NCI-H2107 treated with DMSO at 0.1 percent for 48 hours (cell line): ENCODE data around the gene RPAP3.
"Not testable (repeated sequence)": the region's sequence is repeated elsewhere in the genome, so short reads cannot be mapped to it uniquely, and the experiment has no call there.

Source experiments
- DNase-seq: peaks from one replicate; lab custom pipeline; 2025; ENCODE audit not compliant: unreplicated experiment; lab: John Stamatoyannopoulos, UW

The RPAP3 gene

DNA sequence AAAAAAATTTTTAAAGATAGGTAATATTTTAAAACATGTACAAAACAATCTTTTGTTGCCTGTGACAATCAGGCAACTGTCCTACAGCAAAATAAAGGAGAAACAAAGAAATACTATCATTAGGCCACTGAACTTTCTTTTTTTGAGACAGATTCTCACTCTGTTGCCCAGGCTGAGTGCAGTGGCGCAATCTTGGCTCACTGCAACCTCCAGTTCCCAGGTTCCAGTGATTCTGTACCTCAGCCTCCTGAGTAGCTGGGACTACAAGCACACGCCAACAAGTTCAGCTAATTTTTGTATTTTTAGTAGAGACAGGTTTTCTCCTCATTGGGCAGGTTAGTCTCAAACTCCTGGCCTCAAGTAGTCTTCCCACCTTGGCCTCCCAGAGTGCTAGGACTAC lies 16.6 kb downstream of the RPAP3 start:
- no peak for DNase-seq

DNA sequence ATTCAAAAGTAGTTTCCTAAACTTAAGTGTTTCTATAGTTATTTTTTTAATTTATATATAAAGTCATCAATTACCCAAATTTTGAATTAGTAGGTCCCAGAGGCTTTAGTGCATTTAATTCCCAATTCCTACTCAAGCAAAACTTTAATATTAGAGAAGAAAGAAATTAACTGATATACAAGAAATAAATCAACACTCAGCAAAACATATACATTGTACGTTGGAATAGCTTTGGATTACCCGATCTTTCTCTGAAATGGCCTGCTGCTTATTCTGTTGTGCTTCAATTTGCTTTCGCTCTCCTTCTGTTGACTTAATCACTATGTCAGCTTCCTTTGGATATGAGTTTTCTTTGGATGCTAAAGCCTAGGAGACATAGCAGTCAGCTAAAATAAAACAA lies 18.2 kb downstream of the RPAP3 start:
- DNase-seq = no peak

DNA sequence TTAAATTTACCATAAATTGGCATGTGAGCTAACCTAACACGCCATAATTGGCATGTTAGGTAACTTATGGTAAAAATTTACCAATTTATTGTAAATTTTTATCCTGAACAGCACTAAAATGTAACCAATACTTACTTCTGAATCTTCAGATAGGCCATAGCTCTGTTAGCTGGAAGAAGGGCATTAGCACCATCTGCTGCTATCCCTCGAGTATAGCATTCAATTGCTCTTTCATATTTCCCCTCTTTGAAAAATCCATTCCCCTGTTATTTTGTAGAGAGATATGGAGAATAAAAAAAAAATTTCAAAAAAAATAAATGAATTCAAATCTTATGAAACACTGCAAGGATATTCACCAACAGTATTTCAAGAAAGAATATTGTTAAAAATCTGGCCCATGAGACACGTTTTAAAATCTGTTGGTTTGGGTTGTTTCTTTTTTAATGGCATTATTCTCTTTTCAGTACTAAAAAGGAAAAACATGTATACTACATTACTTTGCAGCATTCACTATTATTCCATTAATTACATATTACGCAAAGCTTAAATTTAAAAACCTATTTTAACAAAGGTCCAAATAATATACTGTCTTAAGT lies 19.1 kb downstream of the RPAP3 start:
- DNase-seq = peak; percentile 8

DNA sequence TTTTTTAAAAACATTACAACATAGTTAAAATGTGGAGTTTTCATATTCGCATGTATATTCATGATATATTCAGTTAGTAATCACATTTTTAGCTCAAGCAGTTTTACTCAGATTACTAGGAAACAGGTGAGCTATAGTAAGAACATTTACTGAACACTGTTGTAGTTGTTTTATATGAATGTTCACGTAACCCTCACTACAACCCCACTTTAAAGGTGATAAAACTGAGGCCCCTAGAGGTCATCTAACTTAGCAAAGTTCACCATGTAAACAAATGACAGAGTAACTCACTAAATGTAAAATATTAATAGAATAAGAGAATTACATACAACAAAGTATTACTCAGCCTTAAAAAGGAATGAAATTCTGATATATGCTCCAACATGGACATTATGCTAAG lies 26.0 kb downstream of the RPAP3 start:
- DNase-seq = no peak

DNA sequence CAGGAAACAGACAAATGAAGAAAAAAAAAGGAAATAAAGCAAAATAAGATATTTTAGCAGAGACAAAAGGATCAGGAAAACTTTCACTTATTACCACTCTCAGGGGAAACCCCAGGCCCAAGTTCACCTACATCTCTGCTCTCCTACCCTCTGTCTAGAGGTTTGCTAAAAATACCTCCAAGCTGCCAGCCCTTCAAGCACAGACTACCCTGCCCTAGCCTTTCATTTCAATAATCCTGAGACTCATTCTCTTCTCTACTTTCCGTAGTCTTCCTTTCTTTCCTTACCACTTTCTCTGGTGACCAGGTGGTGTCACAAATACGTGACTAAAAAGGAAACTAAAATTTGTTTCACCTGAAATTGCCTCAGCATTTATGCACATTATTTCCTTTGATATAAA lies 33.8 kb downstream of the RPAP3 start:
- DNase-seq = no peak

DNA sequence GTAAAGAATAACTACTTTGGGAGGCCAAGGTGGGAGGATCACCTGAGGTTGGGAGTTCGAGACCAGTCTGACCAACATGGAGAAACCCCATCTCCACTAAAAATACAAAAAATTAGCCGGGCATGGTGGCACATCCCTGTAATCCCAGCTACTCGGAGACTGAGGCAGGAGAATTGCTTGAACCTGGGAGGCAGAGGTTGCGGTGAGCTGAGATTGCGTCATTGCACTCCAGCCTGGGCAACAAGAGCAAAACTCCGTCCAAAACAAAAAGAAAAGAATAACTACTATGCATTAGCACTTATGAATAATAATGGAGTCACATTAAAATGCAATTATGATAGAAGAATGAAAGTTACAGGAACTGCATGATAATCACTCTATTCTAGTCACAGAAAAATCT lies 37.9 kb downstream of the RPAP3 start:
- DNase-seq = not testable (repeated sequence)

DNA sequence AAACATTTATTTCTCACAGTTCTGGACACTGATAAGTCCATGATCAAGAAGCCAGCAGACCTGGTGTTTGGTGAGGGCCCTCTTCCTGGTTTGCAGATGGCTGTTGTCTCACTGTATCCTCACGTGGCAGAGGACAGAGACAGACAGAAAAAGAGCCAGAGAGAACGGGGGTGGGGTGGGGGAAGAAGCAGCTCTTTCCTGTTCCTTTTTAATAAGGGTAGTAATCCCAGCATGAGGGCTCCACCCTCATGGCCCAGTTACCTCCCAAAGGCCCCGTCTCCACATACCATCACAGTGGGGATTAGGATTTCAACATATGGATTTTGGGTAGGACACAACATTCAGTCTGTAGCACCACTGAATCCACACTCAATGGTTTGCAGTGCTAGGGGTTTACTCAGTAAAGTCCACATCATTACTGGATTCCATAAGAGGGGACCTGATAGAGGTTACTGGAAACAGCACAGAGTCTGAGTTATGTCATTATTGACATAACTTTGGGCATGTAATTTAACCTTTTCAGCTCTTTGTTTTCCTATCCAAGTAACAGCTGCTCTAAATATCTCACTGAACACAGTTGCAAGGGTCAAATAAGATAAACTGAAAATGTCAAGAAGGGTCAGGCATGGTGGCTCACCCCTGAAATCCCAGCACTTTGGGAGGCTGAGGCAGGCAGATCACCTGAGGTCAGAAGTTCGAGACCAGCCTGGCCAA lies 53.2 kb downstream of the RPAP3 start:
- DNase-seq = no peak

DNA sequence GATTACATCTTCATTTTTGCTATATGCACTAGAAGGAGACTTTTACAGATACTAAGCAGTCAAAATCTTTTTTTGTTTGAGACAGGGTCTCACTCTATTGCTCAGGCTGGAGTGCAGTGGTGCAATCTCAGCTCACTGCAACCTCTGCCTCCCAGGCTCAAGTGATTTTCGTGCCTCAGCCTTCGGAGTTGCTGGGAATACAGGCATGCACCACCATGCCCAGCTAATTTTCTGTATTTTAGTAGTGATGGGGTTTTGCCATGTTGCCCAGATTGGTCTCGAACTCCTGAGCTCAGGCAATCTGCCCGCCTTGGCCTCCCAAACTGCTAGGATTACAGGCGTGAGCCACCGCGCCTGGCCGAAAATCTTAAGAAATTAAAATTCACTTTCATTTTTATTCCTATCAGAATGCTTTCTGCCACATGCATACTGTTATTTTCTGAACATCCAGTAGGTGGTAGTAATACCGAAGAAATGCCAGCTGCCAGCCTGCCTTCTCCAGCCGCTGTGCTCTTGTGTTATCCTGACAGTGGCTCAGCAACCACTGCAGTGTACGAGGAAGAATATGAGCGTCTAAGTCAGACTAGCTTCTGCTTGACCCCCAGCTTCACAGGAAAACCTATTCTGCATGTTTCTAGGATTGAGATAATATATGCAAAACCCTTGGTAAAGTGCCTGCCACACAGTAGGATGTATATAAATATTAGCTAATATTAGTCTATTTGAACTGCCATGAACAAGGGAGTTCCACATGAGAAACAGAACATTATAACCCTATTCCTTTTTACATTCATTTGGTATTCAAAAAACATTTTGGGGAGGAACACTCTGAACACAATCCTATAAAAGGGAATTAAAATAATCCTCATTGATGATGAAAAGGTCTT lies 54.2 kb downstream of the RPAP3 start:
- peak; percentile 76 for DNase-seq

DNA sequence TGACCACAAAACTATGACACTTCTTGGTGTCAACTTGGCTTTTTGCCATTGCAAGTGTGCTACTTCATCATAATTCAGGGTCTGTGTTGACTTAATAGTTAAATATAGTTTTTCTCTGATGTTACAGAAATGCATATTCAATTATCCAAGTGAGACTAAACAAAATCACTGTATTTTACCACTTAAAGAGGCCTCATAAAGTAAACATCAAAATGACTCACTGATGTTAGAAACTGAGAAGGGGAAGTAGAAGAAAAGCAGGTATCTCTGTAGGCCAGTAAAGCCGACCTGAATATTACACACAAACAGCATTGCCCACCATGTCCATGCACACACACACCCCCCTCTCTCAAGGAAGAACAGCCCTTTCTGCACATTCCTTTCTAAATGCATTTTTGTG lies 55.4 kb downstream of the RPAP3 start:
- no peak for DNase-seq

DNA sequence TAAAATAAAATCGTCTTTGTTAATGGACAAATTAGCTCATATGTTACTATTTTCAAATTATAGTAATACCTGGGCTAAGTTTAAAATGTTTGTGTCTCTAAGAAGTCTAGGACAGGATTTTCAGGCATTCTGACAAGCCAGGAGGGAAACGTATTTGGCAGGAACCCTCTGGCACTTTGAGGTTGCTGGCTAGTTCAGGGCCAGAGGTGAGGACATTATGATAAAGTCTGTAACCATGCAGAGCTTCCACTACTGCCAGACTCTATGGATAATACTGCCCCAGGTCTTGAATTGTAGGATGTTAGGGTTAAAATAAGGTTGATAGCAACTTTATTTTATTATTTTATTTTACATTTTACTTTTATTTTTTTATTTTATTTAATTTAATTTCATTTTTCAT lies 56.4 kb downstream of the RPAP3 start:
- DNase-seq = no peak

DNA sequence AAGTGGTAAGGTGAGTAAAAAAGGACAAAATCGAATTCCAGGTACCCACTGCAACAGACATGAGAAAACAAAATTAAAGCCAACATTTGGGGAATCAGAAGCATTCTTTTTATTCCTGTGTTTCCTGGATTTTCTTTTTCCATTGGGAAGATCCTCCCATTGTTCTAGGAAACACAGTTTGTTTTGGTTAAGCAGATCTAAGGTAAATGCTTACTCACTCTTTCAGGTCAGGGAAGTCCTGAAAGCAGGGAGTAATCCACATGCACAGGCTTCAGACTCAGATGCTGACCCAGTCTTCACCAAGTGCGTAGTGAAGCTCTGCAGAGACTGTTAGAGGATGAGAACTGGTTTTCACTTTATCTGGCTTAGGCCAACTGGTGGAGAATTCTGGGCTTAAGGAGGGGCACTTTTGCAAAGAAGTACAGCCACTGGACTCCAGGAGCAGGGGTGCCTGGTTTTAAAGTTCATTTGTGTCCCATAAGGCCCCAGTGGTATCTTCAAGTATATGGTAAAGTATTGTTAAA lies 57.7 kb downstream of the RPAP3 start:
- DNase-seq = no peak

DNA sequence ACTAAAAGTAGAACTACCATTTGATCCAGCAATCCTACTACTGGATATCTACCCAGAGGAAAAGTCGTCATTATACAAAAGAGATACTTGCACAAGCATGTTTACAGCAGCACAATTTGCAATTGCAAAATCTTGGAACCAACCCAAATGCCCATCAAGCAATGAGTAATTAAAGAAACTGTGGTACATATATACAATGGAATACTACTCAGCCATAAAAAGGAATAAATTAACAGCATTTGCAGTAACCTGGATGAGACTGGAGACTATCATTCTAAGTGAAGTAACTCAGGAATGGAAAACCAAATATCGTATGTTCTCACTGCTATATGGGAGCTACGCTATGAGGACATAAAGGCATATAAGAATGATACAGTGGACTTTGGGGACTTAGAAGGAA lies 63.5 kb downstream of the RPAP3 start:
- DNase-seq = not testable (repeated sequence)

DNA sequence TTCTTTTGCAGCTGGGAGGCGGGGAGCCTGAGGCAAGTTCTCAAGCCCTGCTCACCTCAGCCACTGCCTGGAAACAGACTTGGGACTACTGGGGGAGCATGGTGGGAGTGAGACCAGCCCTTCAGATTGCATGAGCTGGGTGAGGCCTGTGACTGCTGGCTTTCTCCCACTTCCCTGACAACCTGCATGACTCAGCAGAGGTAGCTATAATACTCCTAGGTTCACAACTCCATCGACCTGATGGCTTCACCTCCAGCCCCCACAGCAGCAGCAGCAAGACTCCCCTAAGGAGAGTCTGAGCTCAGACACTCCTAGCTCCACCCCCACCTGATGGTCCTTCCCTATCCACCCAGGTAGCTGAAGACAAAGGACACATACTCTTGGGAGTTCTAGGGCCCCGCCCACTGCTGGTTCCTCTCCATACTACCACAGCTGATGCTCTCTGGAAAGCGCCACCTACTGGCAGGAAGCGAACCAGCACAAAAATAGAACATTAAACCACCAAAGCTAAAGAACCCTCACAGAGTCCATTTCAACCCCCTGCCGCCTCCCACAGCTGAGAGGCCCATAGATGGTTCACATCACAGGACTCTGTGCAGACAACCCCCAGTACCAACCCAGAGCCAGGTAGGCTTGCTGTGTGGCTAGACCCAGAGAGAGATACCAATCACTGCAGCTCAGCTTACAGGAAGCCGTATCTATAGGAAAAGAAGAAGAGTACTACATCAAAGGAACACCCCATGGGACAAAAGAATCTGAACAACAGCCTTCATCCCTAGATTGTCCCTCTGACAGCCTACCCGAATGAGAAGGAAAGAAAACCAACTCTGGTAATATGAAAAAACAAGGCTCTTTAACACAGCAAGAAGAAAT lies 68.7 kb downstream of the RPAP3 start:
- DNase-seq = no peak

DNA sequence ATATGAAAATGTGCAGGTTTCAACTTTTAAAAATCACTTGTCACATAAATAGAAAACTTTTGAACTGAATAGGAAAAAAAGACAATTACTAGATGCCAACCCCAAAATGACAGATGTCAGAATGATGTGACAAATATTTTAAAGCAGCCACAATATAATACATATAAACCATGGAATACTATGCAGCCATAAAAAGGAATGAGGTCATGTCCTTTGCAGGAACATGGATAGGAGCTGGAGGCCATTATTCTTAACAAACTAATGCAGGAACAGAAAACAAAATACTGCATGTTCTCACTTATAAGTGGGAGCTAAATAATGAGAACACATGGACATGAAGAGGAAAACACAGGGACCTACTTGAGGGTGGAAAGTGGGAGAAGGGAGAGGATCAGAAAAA lies 70.1 kb downstream of the RPAP3 start:
- DNase-seq = not testable (repeated sequence)

DNA sequence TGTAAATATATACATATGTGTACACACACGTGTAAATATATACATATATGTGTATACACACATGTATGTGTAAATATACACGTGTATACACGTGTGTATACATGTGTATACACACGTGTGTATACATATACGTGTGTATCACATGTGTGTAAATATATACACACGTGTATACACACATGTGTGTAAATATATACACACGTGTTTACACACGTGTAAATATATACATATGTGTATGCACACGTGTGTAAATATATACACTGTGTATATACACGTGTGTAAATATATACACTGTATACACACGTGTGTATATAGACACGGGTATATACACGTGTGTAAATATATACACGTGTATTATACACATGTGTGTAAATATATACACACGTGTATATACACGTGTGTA lies 71.7 kb downstream of the RPAP3 start:
- DNase-seq = no peak

DNA sequence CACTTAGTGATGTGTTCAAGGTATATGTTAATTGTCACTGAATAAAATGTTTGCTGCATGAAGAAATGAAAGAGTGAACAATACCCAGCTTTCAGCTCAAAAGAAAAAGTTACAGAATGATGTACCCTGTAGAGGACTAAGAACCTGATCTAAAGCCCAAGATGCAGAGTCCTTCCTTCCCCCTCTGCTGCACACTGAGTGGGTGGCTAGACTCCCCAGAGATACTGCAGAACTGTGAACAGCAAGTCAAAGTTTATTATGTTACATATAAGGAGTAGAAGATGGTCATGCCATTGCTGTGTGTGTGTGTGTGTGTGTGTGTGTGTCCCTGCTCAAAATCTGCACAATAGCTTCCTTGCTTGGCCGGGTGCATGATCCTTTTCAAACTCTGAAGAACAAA lies 83.9 kb downstream of the RPAP3 start:
- DNase-seq = no peak

DNA sequence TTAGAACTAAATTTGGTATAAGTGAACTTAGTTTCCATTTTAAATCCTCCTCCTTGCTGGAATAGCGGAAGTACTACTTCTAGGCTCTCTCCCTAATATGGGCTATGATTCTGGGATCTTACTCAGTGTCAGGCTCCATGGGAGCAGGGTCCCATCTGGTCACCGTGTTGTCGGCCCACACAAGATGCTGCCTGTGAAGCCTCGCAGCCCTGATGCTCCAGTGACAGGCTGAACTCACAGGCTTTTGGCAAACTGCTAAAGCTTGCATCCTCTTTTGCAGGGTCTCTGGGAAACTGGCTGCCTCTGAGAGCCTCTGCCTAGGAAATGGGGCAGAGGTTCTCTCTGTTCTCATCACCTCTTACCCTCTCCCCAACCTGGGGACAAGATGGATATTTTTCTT lies 88.4 kb downstream of the RPAP3 start:
- no peak for DNase-seq

DNA sequence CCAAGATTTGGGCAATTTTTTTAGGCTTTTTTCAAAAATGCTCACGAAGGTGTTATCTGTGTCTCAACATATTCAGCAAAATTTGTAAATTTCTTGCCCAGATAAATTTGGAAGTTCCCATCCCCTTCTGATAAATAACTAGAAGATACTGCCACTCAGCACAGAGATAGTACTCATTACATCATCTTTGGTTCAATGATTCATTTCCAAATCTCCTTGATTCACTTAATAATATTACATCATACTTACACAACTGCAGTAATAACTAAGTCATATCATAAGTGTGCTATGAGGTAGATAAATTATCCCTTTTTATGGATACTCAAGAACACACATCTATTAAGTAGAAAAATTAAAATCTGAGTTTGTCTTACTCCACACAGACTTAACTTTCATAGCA lies 89.4 kb downstream of the RPAP3 start:
- no peak for DNase-seq

DNA sequence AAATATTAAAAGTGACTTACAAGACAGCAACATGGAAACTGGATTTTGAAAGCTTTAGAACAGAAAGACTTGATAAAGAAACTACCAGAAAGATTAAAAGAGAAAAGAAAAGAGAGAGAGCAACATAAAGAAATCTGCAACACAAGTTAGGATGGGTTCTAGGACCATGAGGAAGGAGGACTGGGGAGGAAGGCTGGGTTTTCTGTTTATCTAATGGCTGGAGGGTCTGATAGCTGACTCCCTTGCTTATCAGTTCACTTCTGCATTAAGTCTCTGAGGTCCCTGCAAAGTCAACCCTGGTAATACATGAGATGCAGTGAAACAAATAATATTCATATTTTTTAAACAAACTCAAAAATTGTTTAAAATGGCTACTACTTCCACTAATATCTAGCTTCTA lies 90.1 kb downstream of the RPAP3 start:
- no peak for DNase-seq

DNA sequence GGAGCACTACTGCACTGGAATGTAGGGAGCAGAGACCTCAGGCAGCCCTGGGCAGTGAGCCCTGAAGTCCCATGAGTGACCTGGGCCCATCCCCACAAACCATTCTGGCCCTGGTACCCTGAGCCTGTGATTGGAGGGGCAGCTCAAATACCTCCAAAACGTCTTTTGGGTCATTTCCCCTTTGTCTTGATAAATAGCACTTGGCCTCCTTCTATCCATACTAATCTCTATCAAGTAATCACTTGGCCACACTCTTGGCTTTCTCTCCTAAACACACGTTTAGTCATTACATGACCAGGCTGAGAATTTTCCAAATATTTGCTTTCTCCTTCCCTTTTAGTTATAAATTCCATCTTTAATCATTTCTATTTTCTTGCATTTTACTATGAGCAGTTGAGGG lies 91.3 kb downstream of the RPAP3 start:
- no peak for DNase-seq

DNA sequence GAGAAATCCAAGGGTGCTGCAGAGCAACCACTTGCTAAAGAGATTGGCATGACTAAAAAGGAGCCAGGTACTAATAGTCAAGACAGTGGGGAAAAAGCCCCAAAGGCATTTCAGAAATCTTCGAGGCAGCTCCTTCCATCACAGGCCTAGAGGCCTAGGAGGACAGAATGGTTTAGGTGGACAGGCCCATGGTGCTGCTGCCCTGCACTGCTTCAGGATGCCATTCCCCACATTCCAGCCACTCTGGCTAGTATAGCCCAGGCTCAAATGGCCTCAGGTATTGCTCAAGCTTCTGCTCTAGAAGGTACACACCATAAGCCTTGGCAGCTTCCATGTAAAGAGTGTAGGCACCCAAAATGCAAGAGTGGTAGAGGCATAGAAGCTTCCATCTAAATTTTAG lies 92.9 kb downstream of the RPAP3 start:
- no peak for DNase-seq
